Measurements from ENCODE around the gene KCTD11. TPM values are rescaled to one million over a fixed set of nuclear protein-coding genes. Genes with fewer than 3 reads are reported as not detected.

KCTD11 gene
- total RNA-seq, 1 experiment from 2014 or later: 3.7 TPM

- DNase-seq (ENCODE audit: low read depth): no peak
Observed at GRCh38 chr17:7374353-7374752, 22.4 kb downstream of the KCTD11 start.

GRCh38 chr17:7379134-7379533 lies 27.2 kb downstream of the KCTD11 start:
- DNase-seq (ENCODE audit: low read depth): no peak

- DNase-seq (ENCODE audit: low read depth): peak; percentile 24
Observed at GRCh38 chr17:7380321-7380720, 28.4 kb downstream of the KCTD11 start.

- peak; percentile 29 for DNase-seq (ENCODE audit: low read depth)
Observed at GRCh38 chr17:7380855-7381683, 29.1 kb downstream of the KCTD11 start, which contains the start of gene TNK1. TNK1 (plus strand) TSS chr17:7381089; CDS start chr17:7382927, 1,838 bp downstream.

- no peak for DNase-seq (ENCODE audit: low read depth)
Observed at GRCh38 chr17:7382901-7383300, 30.9 kb downstream of the KCTD11 start.

- no peak for DNase-seq (ENCODE audit: low read depth)
Observed at GRCh38 chr17:7383371-7383741, 31.4 kb downstream of the KCTD11 start.

GRCh38 chr17:7383742-7384488 lies 32.0 kb downstream of the KCTD11 start:
- DNase-seq (ENCODE audit: low read depth): peak; percentile 73

GRCh38 chr17:7384489-7385081 lies 32.6 kb downstream of the KCTD11 start:
- DNase-seq (ENCODE audit: low read depth): no peak

GRCh38 chr17:7388856-7389255 lies 36.9 kb downstream of the KCTD11 start:
- no peak for DNase-seq (ENCODE audit: low read depth)

- no peak for DNase-seq (ENCODE audit: low read depth)
Observed at GRCh38 chr17:7389924-7390910, 38.3 kb downstream of the KCTD11 start.

- no peak for DNase-seq (ENCODE audit: low read depth)
Observed at GRCh38 chr17:7391307-7391706, 39.3 kb downstream of the KCTD11 start.

GRCh38 chr17:7392696-7393612 lies 41.0 kb downstream of the KCTD11 start:
- no peak for DNase-seq (ENCODE audit: low read depth)

GRCh38 chr17:7393613-7394451 lies 41.9 kb downstream of the KCTD11 start:
- DNase-seq (ENCODE audit: low read depth): peak; percentile 38

GRCh38 chr17:7394452-7395191 lies 42.7 kb downstream of the KCTD11 start, which contains the start of gene PLSCR3:
PLSCR3 (minus strand) TSS chr17:7394525; CDS start chr17:7394110, 415 bp downstream.
- DNase-seq (ENCODE audit: low read depth): peak; percentile 95

- no peak for DNase-seq (ENCODE audit: low read depth)
Observed at GRCh38 chr17:7396147-7396546, 44.2 kb downstream of the KCTD11 start.

- DNase-seq (ENCODE audit: low read depth): no peak
Observed at GRCh38 chr17:7398612-7399011, 46.6 kb downstream of the KCTD11 start.

GRCh38 chr17:7403043-7403726 lies 51.2 kb downstream of the KCTD11 start:
- no peak for DNase-seq (ENCODE audit: low read depth)

GRCh38 chr17:7403727-7403976 lies 51.7 kb downstream of the KCTD11 start:
- DNase-seq (ENCODE audit: low read depth): no peak

Data from Daoy (cell line).